Measurements from ENCODE around the gene TMCO5A.

DNA sequence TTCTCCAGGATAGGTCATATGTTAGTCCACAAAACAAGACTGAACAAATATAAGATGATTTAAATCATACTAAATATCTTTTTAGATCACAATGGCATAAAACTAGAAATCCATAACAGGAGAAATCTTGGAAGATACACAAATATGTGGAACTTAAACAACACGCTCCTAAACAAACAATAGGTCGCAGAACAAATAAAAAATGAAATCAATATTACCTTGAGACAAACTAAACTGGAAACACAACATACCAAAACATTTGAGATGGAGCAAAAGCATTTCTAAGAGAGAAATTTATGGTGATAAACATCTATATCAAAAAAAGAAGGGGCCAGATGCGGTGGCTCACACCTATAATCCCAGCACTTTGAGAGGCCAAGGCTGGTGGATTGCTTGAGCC, 8.3 kb upstream of the TMCO5A start:
- TF ChIP-seq, protein P1, sequence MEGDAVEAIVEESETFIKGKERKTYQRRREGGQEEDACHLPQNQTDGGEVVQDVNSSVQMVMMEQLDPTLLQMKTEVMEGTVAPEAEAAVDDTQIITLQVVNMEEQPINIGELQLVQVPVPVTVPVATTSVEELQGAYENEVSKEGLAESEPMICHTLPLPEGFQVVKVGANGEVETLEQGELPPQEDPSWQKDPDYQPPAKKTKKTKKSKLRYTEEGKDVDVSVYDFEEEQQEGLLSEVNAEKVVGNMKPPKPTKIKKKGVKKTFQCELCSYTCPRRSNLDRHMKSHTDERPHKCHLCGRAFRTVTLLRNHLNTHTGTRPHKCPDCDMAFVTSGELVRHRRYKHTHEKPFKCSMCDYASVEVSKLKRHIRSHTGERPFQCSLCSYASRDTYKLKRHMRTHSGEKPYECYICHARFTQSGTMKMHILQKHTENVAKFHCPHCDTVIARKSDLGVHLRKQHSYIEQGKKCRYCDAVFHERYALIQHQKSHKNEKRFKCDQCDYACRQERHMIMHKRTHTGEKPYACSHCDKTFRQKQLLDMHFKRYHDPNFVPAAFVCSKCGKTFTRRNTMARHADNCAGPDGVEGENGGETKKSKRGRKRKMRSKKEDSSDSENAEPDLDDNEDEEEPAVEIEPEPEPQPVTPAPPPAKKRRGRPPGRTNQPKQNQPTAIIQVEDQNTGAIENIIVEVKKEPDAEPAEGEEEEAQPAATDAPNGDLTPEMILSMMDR (IDR thresholded peaks at IDR 0.05) = no peak
- TF ChIP-seq POLR2A (IDR thresholded peaks at IDR 0.05) (no peak), EP300 (IDR thresholded peaks at IDR 0.05) (no peak)

Measured in ovary (tissue), 3 donors.